CD4-positive, alpha-beta T cell treated with Interleukin-6 for 4 hours (primary cell): ENCODE results near the gene GRB14.
"Not testable (repeated sequence)": the region's sequence is repeated elsewhere in the genome, so short reads cannot be mapped to it uniquely, and the experiment has no call there.

ENCODE experiments used
- DNase-seq: peaks from one replicate; pipeline ENCODE4 v3.0.0-alpha.2; 2020; ENCODE audit warnings: mixed read lengths

Gene GRB14

DNA sequence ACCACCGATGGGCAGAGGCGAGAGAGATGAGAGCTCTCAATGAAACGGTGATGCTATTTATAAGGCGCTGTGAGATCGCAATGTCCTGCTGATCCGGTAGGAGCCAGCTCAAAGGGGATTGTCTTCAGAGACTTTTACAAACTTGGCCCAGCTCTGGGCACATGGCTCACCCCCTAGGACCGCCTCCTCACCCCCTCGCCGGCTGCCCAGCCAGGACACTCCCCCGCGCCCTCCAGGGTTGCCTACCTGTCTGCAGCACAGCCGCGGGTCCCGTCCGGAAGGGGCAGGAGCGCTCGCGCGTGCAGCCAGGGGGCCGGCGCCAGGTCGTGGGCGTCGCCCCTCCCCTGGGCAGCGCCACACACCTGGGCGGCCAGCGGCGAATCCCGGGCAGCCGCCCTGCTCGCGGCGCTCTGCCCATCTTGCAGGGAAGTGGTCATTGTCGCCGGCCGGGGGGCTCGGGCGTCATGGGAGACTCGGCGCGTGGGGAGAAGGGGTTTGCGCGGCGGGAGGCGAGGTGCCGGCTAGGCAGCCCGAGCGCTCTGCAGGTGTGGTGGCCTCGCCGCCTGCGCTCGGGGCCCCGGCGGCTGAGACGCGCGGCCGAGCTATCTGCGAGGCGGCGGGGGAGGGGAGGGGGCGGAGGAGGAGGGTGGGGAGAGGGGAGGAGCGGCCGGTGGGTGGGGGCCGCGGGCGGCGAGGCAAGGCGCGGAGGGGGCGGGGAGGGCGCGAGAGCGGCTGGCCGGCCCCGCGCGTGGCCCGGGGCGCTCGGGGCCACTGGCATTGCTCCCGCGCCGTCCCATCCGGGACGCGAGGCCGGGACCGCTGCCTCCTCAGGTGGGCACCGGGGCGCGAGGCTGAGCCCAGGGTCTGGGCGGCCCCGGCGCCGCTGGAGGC, at the start of gene GRB14:
Gene GRB14 (minus strand): TSS at position 610 of the 891 bp plus-strand sequence. CDS start 173 bp downstream, at position 437.
- DNase-seq, result no peak

DNA sequence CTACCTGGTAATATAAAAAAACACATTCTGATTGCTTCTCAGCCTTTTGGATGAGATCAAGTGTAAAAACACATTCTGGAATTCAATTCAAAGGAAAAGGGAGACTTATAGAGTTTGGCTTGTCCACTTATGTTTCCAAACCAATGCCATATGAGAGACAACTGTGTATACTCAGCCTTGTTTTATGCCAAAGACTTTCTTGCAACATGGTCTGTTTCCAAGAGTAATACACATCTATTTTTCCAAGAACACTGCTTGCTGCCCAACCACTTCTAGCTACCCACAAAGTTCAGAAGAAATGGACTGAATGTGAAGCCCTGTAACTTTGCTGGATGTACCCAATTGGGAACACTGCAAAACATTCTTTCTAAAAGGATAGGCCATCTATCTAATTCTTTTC, 48.0 kb upstream of the GRB14 start:
- DNase-seq, result no peak

GRCh38 chr2:164667566-164667965, 46.3 kb upstream of the GRB14 start:
- no peak for DNase-seq

- no peak for DNase-seq
These were observed 42.8 kb upstream of the GRB14 start for GRCh38 chr2:164664070-164664469.

DNA sequence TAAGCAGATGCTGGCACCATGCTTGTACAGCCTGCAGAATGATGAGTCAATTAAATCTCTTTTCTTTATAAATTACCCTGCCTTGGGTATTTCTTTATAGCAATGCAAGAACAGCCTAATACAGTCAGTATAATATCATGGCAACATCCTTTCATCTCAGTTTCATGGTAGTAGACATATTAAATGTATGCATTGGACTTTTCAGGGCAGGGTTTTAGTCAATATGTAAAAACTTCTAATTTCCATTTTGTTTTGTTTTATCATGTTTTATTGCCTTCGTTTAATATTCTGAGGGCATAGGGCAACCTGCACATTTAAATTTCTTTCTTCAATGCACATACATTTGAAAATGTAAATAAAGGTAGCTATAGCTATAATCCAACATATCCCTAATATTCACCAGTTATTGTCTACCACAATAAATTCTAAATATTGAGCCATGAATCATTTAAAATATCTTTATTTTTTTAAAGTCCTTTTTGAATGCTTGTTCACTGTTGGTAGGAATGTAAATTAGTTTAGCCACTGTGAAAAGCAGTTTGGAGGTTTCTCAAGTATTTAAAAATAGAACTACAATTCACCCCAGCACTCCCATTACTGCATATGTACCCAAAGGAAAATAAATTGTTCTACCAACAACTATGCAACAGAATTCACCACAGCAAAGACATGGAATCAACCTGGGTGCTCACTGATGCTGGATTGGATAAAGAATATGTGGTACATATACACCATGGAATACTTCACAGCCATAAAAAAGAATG, 41.8 kb upstream of the GRB14 start:
- DNase-seq, result no peak

GRCh38 chr2:164662066-164662465, 40.8 kb upstream of the GRB14 start:
- no peak for DNase-seq

- DNase-seq, result no peak
These were observed 40.1 kb upstream of the GRB14 start for GRCh38 chr2:164661349-164661748.

DNA sequence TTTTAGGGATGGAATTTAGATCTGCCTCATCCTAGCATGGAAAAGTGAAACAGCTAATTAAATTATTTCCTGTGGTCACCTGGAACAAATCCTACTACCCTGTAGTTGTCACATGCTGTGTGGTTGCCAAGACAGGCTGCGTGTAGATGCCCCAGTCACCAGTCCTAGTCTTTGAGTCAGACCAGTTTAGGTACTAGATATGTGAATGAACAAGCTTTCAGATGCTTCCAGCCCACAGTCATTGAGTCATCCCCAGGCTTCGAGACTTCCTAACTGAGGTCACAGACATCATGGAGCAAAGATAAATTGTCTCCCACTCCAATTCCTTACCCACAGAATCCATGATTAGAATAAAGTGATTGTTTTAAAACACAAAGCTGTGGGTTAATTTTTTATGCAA, 35.8 kb upstream of the GRB14 start:
- no peak for DNase-seq

DNA sequence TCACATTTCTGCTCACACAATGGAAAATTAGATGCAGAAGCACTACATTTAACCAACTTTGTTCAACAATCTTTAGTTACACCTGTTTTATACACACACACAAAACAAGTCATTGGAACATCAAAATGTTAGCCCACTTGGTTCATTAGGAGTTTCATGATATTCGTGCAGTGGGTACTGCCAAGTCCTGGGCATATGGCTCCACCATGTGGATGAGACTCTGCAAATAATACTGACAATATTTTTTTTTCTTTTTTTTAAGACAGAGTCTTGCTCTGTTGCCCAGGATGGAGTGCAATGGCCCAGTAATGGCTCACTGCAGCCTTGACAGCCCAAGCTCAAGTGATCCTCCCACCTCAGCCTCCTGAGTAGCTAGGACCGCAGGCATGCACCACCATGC, 34.5 kb upstream of the GRB14 start:
- DNase-seq, result no peak

DNA sequence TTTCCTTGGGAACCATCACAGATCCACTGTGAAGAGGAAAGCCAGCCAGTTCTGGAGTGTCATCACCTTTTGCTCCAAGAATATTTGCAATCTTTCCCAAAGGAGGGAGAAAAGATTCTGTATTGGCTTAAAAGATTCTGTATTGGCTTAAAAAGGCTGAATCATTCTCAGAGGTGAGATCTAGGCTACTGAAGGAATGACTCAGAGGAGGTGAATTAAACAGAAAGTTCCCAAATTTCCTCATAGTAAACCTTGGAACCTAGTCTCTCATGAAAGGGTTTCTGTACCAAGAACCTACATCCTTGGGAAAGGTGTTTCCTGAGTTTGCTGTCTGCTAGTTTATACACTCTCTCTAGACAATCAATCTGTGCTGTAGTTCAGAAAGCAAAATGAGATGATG, 34.1 kb upstream of the GRB14 start:
- DNase-seq, result no peak

DNA sequence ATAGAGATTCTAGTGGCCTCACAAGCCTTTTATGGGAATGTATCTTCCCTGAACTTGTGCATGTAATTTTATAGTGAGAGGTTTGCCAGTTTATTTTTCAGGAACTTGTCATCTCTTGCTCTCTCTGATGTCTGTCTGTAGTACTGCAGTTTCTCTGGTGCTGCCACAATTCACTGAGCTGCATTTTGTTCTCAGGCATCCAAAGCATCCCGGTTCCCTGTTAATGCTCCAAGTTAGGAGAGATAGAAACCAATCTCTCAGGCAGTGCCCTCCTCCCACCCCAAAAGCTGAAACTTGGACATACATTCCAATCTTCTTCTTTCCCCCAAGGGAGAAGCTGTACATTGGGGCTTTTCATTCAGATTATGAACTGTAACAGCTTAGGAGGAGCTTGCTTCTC, 30.1 kb upstream of the GRB14 start:
- DNase-seq, result no peak

DNA sequence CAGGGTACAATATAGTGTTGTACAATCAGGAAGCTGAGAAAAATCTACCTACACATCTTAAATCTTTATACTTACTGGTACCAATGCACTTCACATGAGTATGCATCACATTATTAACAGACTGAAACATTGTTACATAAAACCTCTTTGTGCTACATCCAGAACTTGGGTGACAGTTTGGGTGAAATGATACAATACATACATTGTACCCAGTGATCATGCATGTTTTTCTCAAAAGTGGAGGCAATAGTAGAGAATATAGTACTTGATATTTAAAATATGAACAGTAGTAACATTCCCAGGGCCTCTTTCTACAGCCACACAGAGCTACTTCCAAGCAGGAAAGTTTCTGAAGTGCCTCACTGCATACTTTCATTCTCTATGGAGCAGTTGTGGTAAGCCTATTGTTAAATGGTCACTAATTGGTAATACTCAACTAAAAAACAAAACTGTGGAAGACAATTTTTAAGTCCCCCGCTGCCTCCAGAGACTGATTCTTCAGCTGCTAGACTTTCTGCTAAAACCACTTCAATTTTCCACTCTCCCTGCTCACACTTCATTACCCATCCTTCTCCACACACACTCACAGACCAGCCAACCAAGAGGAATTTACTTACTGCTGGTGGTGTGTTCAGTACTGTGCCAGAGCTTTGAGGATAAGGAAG, 22.9 kb upstream of the GRB14 start:
- no peak for DNase-seq

DNA sequence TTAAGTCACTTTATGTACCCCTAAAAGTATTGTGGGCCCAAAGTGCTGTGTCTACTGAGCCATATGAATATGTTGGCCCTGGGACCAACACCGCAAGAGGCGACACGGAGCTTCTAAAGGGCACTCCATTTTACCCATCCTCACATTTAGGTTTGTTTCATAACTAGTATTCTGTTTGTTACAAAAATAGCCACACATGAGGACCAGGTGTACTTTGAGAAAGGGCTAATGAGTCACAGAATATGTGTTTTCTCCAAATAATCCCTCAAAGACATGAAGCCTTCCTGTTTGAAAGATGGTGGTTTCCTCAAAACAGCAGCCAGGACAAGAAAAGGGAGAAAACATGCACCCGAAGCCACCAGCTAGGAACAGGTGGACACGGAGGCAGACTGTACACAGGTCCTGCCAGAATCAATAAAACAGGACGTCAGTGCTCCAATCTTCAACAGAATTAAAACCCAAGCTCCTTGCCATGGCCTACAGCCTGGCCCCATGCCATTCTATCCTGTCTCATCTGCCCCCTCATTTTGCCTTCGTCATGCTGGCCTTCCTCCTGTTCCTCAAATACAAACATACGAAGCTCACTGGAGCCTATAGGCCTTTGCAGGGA, 21.8 kb upstream of the GRB14 start:
- no peak for DNase-seq

GRCh38 chr2:164642268-164642667, 21.0 kb upstream of the GRB14 start:
- DNase-seq, result no peak

DNA sequence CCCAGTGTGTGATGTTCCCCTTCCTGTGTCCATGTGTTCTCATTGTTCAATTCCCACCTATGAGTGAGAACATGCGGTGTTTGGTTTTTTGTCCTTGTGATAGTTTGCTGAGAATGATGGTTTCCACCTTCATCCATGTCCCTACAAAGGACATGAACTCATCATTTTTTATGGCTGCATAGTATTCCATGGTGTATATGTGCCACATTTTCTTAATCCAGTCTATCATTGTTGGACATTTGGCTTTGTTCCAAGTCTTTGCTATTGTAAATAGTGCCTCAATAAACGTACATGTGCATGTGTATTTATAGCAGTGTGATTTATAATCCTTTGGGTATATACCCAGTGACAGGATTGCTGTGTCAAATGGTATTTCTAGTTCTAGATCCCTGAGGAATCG, 7.0 kb upstream of the GRB14 start:
- not testable (repeated sequence) for DNase-seq

- DNase-seq, result no peak
These were observed 4.2 kb upstream of the GRB14 start for GRCh38 chr2:164625378-164625971.

DNA sequence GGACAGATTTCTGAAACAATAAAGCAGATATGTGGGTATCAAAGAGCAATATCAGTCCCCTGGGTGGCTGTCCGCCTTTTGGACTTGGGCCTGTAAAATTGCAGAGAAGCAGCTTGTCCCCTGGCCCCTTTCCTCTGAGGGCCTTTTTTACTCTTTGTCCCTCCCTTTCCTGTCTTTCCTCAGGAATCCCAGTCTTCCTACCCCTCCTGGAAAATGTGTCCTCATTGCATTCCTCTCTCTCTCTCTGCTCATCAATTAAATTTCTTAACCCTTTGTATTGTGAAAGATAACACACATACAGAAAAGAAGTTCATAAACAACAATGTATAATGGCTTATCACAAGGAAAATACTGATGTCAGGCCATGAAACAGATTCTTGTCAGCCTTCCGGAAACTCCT, 3.0 kb upstream of the GRB14 start:
- DNase-seq, result no peak

GRCh38 chr2:164622338-164623106, 1.2 kb upstream of the GRB14 start:
- DNase-seq, result no peak

DNA sequence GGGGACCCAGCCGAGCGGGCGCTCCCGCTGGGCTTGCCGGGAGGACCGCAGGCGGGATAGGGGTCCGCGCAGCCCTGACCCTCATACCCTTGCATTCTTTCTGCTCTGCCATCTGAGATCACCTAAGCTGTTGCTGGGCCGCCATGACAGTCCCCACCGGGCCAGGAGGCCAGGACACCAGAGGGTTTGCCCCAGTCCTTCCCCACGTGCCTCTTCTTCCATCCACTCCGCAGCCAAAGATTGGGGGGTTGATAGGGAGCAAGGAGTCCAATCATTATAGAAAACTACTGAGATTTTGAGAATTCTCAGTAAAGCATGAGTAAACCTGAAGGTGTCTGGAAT, 453 bp upstream of the GRB14 start:
- no peak for DNase-seq

DNA sequence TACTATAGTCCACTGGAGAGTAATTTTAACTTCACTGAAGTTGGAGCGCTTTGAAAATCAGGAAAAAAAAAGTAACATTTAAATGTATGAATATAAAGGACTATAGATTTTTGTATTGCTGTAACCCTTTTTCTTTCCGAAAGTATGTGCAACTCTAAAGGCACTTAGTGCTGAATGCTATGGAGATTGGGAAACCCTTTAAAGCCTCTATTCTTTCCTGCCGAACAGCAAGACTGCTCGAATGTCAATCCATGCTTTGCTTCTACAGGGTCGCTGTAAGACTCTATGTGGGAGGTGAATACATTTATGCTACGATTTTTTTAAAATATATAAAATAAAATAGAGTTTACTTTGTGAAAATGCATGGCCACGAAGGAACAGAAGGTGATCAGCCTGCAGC, 825 bp downstream of the GRB14 start:
- DNase-seq, result no peak

DNA sequence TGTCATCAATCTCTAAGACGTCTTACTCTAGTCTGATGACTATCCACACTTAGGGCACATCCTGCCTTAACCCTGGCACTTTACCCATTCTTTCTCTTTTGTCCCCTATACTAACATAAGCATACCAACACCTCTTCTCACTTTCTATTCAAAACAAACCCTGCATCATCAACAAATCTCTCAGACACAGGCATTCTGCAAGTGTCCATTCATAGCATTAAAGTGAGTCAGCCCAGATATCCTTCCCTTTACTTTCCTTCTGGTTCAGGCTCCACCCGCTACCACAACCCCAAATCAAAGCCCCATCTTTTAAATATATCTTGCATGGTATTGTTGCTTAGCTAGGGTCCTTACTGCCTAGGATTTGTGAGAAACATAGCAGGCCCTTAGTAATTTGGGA, 3.8 kb downstream of the GRB14 start:
- DNase-seq, result no peak
